SK-N-MC (cell line): ENCODE results near the gene SLC51A.

ENCODE experiments used
- EZH2 ChIP-seq: fragments of 200-600 bp; sonication (generic); IDR thresholded peaks from one replicate; pipeline ENCODE4 v1.6.1; 2017; ENCODE audit warnings: antibody characterized with exemption
- POLR2AphosphoS5 ChIP-seq: IDR thresholded peaks from 2 replicates; pipeline ENCODE4 v1.6.1; 2012; ENCODE audit warnings: mild to moderate bottlenecking, low read depth, low read length, borderline replicate concordance

- no peak for TF ChIP-seq POLR2AphosphoS5
- no peak for TF ChIP-seq EZH2
Measured at GRCh38 chr3:196227121-196227561, 10.8 kb downstream of the SLC51A start.
